Dendritic cell treated with granulocyte-macrophage colony-stimulating factor and Interleukin-4, amounts not matched to agents 40 ng/mL and 50 ng/mL, for 4 days (primary cell): Measurements from ENCODE around the gene PHF11.
A peak's percentile ranks its signal among the peaks of the same experiment; 100 is the strongest.

ENCODE experiments used
- H3K27ac Mint-ChIP-seq: one replicate; pipeline ENCODE4 v1.8.0; 2022; ENCODE audit warnings: mild to moderate bottlenecking, mixed read lengths
- H3K27me3 Mint-ChIP-seq: one replicate; pipeline ENCODE4 v1.8.0; 2022; ENCODE audit warnings: mild to moderate bottlenecking, mixed read lengths
- H3K36me3 Mint-ChIP-seq: one replicate; pipeline ENCODE4 v1.8.0; 2022; ENCODE audit warnings: low read depth, mixed read lengths
- H3K4me1 Mint-ChIP-seq: one replicate; pipeline ENCODE4 v1.8.0; 2022; ENCODE audit warnings: low read depth, mixed read lengths
- H3K4me3 Mint-ChIP-seq: one replicate; pipeline ENCODE4 v1.8.0; 2022; ENCODE audit warnings: mild to moderate bottlenecking, moderate library complexity, mixed read lengths
- H3K9me3 Mint-ChIP-seq: one replicate; pipeline ENCODE4 v1.8.0; 2022; ENCODE audit warnings: mixed read lengths
- intact Hi-C: fragments of 100-400 bp; cut with micrococcal nuclease; formaldehyde crosslinking; loops from one replicate; pipeline ENCODE4 v1.15.0; 2022

Gene PHF11

DNA sequence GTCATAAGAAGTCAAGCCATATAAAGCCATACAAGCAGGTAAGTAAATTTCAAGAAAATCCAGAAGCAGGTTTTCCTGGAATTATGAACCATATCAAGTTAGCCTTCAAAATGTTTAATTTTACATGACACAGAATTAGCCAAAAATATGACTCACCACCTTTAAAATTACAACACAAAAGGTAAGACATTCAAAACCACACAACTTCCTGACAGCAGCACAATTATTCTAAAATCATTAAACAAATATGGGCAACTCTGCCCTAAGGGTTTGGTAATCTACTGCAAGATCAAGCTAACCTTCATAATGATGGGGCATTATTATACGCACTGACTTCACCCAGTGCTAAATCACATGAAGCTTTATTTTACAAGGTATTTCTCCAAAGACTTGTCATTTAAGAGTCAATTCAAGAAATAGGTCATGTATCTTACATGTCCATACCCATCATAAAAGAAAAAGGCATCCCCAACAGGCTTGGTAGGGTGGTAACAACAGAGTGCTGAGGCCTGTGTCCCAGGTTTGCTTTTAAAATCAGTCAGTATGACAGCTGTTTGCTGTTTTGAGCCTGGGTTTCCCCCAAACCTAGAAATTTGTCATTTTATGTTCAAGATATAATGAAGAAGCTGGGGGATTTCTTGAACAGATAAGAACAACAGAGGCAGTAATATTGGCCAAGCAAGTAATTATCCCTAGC is 74.4 kb downstream of the PHF11 start:
- intact Hi-C loops = no loop called here
- H3K9me3 Mint-ChIP-seq = no peaks in the 10 kb centered on the region
- H3K4me1 Mint-ChIP-seq = peaks cover 23% of the 10 kb centered on the region
- no peaks in the 10 kb centered on the region for H3K27me3 Mint-ChIP-seq
- peaks cover 39% of the 10 kb centered on the region for H3K36me3 Mint-ChIP-seq
- H3K27ac Mint-ChIP-seq = no peak overlapping the region
- H3K4me3 Mint-ChIP-seq = no peak overlapping the region

DNA sequence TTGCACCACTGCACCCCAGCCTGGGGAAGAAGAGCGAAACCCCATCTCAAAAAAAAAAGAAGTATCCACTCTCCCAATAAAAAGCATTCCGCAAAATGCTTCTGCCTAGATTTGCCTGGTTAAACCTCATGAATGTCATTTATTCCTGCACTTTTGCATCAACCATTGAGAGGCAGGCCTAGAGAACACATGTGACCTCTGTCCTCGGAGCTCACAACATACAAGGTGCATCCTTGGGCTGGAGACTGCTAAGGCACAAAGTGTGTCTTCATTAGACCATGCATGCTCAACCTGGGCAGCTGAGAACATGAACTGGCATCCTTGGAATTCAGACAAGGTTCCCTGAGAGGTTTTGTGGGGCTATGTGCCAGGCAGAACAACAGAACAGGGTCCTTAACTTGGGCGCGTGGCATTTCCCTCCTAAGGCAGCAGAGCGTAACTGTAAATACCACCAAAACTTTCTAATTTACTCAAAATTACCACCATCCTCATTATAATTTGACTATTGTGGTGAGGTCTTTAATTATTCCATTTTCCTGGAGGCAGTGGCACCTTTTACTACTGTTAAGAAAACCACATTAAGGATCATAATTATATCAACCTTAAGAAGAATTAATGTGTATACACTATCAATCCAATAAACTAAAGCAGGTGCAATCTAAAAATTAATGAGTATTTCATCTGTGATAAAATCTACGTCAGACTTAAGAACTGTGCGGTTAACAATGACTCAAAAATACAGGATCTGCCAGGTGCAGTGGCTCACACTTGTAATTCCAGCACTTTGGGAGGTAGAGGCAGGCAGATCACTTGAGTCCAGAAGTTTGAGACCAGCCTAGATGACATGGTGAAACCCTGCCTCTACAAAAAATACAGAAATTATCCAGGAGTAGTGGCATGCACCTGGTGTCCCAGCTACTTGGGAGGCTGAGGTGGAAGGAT is 75.8 kb downstream of the PHF11 start:
- no peaks in the 10 kb centered on the region for H3K27me3 Mint-ChIP-seq
- H3K4me1 Mint-ChIP-seq = peaks cover 30% of the 10 kb centered on the region
- H3K27ac Mint-ChIP-seq = peak overlapping the region; percentile 30
- no peak overlapping the region for H3K4me3 Mint-ChIP-seq
- H3K9me3 Mint-ChIP-seq = no peaks in the 10 kb centered on the region
- intact Hi-C loops = no loop called here
- H3K36me3 Mint-ChIP-seq = peaks cover 29% of the 10 kb centered on the region
